DMS153 (cell line): ENCODE results near the gene UBE2J2.

Experiments
- DNase-seq: peaks from one replicate; lab custom pipeline; 2025; lab: John Stamatoyannopoulos, UW

UBE2J2 gene

GRCh38 chr1:1295154-1295923, 21.7 kb upstream of the UBE2J2 start:
- no peak for DNase-seq

GRCh38 chr1:1294250-1294890, 20.7 kb upstream of the UBE2J2 start:
- DNase-seq, result no peak

GRCh38 chr1:1293263-1294249, 19.9 kb upstream of the UBE2J2 start:
- DNase-seq, result no peak

GRCh38 chr1:1292851-1293250, 19.2 kb upstream of the UBE2J2 start:
- no peak for DNase-seq

- no peak for DNase-seq
Observed at GRCh38 chr1:1292442-1292779, 18.8 kb upstream of the UBE2J2 start.

GRCh38 chr1:1291548-1292441, 18.1 kb upstream of the UBE2J2 start:
- peak; percentile 93 for DNase-seq

- peak; percentile 61 for DNase-seq
Observed at GRCh38 chr1:1291023-1291528, 17.4 kb upstream of the UBE2J2 start.

GRCh38 chr1:1290238-1290731, 16.6 kb upstream of the UBE2J2 start:
- DNase-seq, result peak; percentile 58

GRCh38 chr1:1287288-1288110, 13.8 kb upstream of the UBE2J2 start:
- DNase-seq, result no peak

GRCh38 chr1:1286313-1287261, 12.9 kb upstream of the UBE2J2 start:
- DNase-seq, result no peak

- peak; percentile 19 for DNase-seq
Observed at GRCh38 chr1:1285611-1286311, 12.1 kb upstream of the UBE2J2 start.

- DNase-seq, result no peak
Observed at GRCh38 chr1:1285102-1285571, 11.5 kb upstream of the UBE2J2 start.

- no peak for DNase-seq
Observed at GRCh38 chr1:1284221-1285101, 10.8 kb upstream of the UBE2J2 start.

GRCh38 chr1:1283821-1284220, 10.2 kb upstream of the UBE2J2 start:
- peak; percentile 64 for DNase-seq

GRCh38 chr1:1282998-1283397, 9.3 kb upstream of the UBE2J2 start:
- no peak for DNase-seq

GRCh38 chr1:1281533-1282321, 8.1 kb upstream of the UBE2J2 start:
- peak; percentile 66 for DNase-seq
